GM21528 (cell line): ENCODE data around the gene TSEN34.
"Not testable (repeated sequence)": the region's sequence is repeated elsewhere in the genome, so short reads cannot be mapped to it uniquely, and the experiment has no call there.

Source experiments
- ATAC-seq: cut with Tn5 transposase; IDR thresholded peaks from one replicate; pipeline ENCODE4 v1.9.1; 2021; ENCODE audit warnings: mild to moderate bottlenecking, moderate library complexity; ENCODE audit not compliant: unreplicated experiment, low FRiP score

TSEN34 gene

DNA sequence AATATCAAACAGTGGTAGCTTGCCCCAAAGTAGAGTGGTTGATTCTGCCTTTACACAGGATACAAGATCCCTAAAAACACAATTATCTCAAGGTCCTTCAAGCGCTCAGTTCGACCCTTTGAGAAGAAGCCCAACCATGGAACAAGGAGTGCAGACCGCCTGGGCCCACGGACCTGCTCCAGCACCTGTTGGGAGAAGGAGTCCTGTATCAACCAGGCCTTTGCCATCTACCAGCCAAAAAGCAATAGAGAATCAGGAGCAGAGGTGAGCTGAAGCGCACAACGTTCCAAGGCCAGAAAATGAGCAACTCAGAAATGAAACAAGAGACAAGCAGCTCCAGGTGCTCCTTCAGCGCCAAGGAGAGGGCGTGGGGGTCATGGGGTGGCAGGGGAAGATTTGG lies 38.0 kb downstream of the TSEN34 start:
- no peak for ATAC-seq

DNA sequence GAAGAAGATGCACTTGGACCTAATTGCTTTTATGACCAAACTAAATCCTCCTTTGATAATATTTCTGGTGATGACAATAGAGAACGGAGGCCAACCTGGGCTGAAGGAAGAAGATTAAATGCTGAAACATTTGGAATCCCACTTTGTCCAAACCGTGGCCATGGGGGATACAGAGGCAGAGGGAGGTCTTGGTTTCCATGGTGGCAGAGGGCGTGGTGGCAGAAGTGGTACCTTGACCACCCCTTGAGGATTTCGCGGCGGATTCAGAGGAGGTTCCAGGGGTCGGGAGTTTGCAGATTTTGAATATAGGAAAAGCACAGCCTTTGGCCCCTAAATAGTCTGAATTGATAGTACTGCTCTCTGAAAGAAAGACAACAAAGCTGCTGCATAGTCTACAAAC lies 38.9 kb downstream of the TSEN34 start:
- ATAC-seq = no peak

DNA sequence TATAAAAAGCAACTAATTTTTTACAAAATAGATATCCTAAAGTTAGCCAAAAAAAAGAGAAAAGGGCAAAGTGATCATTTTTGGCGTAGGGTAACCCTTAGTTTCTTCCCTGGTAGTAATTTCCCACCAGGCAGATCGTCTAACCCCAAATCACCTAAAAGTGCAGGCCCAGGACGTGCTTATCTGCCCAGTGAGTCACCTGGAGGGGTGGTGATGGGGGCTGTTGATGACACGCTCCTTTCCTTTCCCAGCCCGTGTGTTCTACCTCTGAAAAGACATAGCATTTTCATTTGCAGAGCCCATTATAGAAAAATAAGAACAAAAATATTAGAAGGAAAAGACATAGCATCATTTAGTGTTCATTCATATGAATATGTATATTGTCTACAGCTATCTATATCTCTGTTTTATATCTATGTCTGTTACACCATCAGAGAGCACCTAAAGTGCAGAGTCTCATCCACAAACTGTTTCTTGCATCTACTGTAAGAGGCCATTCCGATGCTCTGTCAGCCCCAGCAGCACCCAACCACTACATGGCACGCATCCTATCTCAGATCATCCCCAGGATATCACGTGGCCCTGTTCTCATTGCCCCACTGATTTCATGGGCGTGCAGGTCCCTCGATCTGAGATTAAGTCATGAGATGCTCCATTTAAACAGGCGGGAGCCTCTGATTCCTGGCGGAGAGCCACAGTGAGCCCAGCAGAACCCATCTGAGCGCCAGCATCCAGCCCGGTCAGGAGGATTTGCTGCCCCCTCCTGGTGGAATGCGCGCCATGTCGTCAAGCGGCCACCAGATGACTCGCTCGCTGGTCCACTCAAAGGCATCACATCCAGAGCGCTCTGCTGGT lies 40.2 kb downstream of the TSEN34 start:
- peak; percentile 75 for ATAC-seq

- ATAC-seq = no peak
Measured at GRCh38 chr19:54233941-54234340, 42.8 kb downstream of the TSEN34 start.

DNA sequence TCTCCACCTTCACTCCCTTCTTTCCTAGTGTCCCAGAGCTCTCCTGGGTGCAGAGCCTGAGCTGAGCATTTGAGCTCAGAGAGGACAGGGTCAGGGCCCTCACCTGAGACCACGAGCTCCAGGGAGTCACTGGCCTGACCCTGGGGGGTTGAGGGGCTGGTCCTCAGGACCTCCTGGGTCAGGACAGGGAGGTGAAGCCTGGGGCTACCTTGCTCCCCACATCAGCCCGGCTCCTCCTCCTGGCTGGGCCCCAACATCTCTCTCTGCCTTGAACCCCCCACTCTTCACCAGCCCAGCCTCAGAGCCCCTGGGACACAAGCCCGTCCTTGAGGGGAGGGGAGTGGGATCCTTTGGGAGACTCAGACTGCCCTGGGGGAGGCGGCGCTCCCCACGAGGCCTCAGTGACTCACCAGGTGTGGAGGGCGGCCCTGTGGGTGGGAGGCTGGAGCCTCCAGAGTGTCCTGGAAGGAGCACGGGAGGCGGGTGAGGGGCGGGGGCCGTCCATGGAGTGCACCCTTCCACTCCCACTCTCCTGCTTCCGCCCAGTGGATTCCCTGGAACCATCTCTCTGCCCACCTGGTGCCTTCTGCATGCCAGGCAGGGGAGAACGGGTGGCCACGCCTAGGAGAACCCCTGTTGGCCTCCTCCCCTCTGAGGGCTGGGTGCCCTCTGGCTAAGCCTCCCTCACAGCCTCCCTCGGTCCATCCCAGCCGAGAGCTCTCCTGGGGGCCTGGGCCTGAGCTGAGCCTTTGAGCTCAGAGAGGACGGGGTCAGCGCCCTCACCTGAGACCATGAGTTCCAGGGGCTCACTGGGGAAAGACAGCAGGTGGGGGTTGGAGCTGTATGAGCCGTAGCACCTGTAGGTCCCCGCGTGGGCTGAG lies 48.6 kb downstream of the TSEN34 start:
- ATAC-seq = not testable (repeated sequence)

GRCh38 chr19:54240372-54241336 lies 49.5 kb downstream of the TSEN34 start:
- not testable (repeated sequence) for ATAC-seq

DNA sequence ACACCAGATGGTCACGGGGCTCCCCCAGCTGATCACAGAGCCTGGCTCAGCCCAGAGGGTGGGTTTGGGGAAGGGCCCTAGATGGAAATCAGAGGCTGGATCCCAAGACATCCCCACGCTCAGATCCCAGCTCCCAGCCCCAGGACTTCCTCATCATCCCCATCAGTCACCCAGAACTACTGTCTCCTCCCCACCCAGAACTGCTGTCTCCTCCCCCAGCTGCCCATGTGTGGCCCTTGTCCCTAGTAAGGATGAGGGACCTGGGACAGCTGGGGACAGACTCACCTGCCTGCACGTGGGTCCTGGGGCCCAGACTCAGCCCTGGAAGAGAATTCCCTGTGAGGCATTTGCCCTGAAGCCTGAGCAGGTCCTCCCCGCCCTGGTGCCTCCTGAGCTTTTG lies 51.1 kb downstream of the TSEN34 start:
- ATAC-seq = not testable (repeated sequence)

DNA sequence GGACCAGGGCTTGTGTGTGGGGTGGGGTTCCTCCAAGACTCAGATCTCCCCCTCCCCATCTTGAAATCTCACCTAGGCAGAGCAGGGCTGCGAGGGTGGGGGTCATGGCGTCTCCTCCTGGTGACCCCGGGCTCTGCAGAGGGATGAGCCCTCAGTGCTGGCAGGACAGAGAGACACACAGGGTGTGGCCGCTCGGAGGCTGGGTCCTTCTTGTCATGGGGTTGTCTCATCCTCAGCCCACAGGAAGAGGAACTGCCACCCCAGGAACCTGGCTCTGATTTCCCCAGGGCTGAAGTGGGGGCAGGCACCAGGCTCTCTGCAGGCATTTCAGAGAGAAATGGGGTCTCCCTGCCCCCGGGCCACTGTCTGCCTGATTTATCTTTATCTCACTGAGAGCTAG lies 51.5 kb downstream of the TSEN34 start, which contains the start of gene LILRA6:
LILRA6 (minus strand) TSS at position 145 of the 400 bp plus-strand sequence.
- ATAC-seq = not testable (repeated sequence)

DNA sequence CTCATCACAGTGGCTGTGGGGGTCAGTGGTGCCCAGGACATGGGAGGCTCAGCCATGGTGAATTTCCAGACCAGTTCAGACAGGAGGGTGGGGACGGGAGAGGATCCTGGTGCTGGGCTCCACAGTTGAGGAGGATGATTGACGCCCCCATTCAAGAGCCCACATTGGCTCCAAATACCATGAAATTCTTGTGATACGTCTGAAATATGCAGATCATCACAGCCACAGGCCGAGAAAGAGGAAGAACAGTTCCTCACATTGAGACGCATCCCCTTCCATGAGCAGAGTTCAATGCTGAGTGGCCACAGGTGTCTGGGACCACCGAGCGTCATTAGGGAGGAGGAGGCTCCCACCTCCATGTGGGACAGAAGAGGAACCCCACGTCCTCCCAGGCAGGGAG lies 52.7 kb downstream of the TSEN34 start:
- not testable (repeated sequence) for ATAC-seq
